Ishikawa (cell line): ENCODE data around the gene MMP17.

Experiments used
- CREB1 ChIP-seq: IDR thresholded peaks from 2 replicates; pipeline ENCODE4 v1.6.1; 2012; ENCODE audit warnings: low read depth
- EGR1 ChIP-seq: IDR thresholded peaks from 2 replicates; pipeline ENCODE4 v1.6.1; 2012
- EP300 ChIP-seq: IDR thresholded peaks from 2 replicates; pipeline ENCODE4 v1.6.1; 2012; ENCODE audit warnings: borderline replicate concordance
- NFIC ChIP-seq: IDR thresholded peaks from 2 replicates; pipeline ENCODE4 v1.6.1; 2012
- TF ChIP-seq, protein P1 (sequence below): IDR thresholded peaks from 2 replicates; pipeline ENCODE4 v1.6.1; 2012; ENCODE audit warnings: low read depth, mild to moderate bottlenecking

DNA sequence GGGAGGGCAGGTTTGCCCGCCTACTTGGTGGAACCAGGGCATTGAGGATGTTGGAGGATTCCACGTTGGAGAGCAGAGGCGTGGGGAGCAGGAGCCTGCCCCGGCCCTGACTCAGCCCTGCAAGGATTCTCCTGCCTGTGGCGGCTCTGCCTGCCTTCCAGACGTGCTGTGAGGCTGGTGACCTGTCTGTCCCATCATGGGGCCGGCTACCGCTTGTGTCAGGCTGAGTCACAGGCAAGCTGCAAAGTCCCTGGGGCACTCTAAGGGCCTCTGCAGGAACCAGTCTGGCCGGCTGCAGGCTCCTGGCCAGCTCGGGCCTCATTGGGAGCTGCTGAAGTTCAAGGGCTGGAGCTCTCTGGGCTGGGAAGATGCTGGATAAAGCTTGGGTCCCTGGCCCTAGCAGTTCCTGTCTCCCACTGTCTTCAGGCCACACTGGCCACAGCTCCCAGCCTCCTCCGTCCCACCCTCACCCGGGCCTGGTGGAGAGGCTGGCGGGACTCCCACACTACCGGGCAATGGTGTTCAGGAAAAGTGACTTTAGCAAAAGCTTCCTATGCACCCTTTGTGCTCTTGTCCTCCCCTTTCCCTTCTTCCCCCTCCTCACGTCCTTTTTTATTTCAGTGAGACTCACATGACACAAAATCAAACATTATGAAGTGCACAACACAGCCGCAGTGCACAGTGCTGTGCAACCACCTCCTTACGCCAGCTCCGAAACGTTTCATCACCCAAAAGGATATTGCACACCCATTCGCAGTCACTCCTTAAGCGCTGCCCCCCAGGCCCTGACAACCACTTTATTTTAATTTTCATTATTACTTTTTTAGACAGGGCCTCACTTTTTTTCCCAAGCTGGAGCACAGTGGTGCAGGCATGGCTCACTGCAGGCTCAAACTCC, 44.2 kb downstream of the MMP17 start:
- no peak for TF ChIP-seq EP300
- TF ChIP-seq, protein P1, sequence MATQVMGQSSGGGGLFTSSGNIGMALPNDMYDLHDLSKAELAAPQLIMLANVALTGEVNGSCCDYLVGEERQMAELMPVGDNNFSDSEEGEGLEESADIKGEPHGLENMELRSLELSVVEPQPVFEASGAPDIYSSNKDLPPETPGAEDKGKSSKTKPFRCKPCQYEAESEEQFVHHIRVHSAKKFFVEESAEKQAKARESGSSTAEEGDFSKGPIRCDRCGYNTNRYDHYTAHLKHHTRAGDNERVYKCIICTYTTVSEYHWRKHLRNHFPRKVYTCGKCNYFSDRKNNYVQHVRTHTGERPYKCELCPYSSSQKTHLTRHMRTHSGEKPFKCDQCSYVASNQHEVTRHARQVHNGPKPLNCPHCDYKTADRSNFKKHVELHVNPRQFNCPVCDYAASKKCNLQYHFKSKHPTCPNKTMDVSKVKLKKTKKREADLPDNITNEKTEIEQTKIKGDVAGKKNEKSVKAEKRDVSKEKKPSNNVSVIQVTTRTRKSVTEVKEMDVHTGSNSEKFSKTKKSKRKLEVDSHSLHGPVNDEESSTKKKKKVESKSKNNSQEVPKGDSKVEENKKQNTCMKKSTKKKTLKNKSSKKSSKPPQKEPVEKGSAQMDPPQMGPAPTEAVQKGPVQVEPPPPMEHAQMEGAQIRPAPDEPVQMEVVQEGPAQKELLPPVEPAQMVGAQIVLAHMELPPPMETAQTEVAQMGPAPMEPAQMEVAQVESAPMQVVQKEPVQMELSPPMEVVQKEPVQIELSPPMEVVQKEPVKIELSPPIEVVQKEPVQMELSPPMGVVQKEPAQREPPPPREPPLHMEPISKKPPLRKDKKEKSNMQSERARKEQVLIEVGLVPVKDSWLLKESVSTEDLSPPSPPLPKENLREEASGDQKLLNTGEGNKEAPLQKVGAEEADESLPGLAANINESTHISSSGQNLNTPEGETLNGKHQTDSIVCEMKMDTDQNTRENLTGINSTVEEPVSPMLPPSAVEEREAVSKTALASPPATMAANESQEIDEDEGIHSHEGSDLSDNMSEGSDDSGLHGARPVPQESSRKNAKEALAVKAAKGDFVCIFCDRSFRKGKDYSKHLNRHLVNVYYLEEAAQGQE, result no peak
- TF ChIP-seq EGR1, result no peak
- peak; percentile 59; the same call in 1 of the 2 replicates for TF ChIP-seq NFIC
- TF ChIP-seq CREB1, result no peak
